Measurements from ENCODE around the gene THEMIS. TPM values are rescaled to one million over a fixed set of nuclear protein-coding genes. Genes with fewer than 3 reads are reported as not detected.

THEMIS gene
- total and polyA plus RNA-seq, 12 donors = 0.07 to 2.6 (median 0.24) TPM; not detected in 1

GRCh38 chr6:127879685-127880084 lies 21.2 kb downstream of the THEMIS start:
- DNase-seq = no peak
- 21 to 35% (median 28%) methylated on average over 12 of the region's 12 CpGs for WGBS, 4 donors

GRCh38 chr6:127878115-127878514 lies 22.7 kb downstream of the THEMIS start:
- TF ChIP-seq CTCF (IDR thresholded peaks at IDR 0.05) = no peak
- no peak for TF ChIP-seq POLR2A (IDR thresholded peaks at IDR 0.05)
- Histone ChIP-seq H3K9me3 (replicated peaks in 1 of 3) (no peaks in the 10 kb centered on the region), H3K27ac (no peak overlapping the region), H3K36me3 (replicated peaks in 1 of 2) (no peaks in the 10 kb centered on the region), H3K27me3 (no peaks in the 10 kb centered on the region), H3K4me1 (replicated peaks in 1 of 2) (no peaks in the 10 kb centered on the region), H3K4me3 (no peak overlapping the region)
- 75 to 81% (median 77%) methylated on average over 2 of the region's 2 CpGs for WGBS, 4 donors
- no peak for DNase-seq
- intact Hi-C loops (cut with DNase I) = no loop called here

More at GRCh38 chr6:127879685-127880084, 21.2 kb downstream of the THEMIS start:
- TF ChIP-seq POLR2A (IDR thresholded peaks at IDR 0.05) (no peak), CTCF (IDR thresholded peaks at IDR 0.05) (no peak)
- intact Hi-C loops (cut with DNase I) = no loop called here
- H3K4me1 ChIP-seq (replicated peaks in 1 of 2) = no peaks in the 10 kb centered on the region
- no peaks in the 10 kb centered on the region for H3K36me3 ChIP-seq (replicated peaks in 1 of 2)
- no peak overlapping the region for H3K4me3 ChIP-seq
- H3K27ac ChIP-seq = no peak overlapping the region
- H3K27me3 ChIP-seq = no peaks in the 10 kb centered on the region
- no peaks in the 10 kb centered on the region for H3K9me3 ChIP-seq (replicated peaks in 1 of 3)

- no peak for DNase-seq
- Histone ChIP-seq H3K9me3 (replicated peaks in 1 of 3) (no peaks in the 10 kb centered on the region), H3K27me3 (no peaks in the 10 kb centered on the region), H3K4me3 (no peak overlapping the region), H3K4me1 (replicated peaks in 1 of 2) (no peaks in the 10 kb centered on the region), H3K36me3 (replicated peaks in 1 of 2) (no peaks in the 10 kb centered on the region), H3K27ac (no peak overlapping the region)
- 62 to 66% (median 64%) methylated on average over 3 of the region's 3 CpGs for WGBS, 4 donors
- intact Hi-C loops (cut with DNase I) = no loop called here
- TF ChIP-seq CTCF (IDR thresholded peaks at IDR 0.05) (no peak), POLR2A (IDR thresholded peaks at IDR 0.05) (no peak)
Measured at GRCh38 chr6:127877231-127877630, 23.6 kb downstream of the THEMIS start.

- Histone ChIP-seq H3K36me3 (replicated peaks in 1 of 2) (no peaks in the 10 kb centered on the region), H3K9me3 (replicated peaks in 1 of 3) (no peaks in the 10 kb centered on the region), H3K4me3 (no peak overlapping the region), H3K4me1 (replicated peaks in 1 of 2) (no peaks in the 10 kb centered on the region), H3K27ac (no peak overlapping the region), H3K27me3 (no peaks in the 10 kb centered on the region)
- intact Hi-C loops (cut with DNase I) = no loop called here
- DNase-seq = no peak
- 80 to 88% (median 84%) methylated on average over 3 to 4 of the region's 4 CpGs for WGBS, 4 donors
- TF ChIP-seq POLR2A (IDR thresholded peaks at IDR 0.05) = no peak
- TF ChIP-seq CTCF (IDR thresholded peaks at IDR 0.05) = no peak
Measured at GRCh38 chr6:127869772-127870404, 31.0 kb downstream of the THEMIS start.
